Head of caudate nucleus (tissue), 42 donors: ENCODE measurements around the gene SEPTIN1.
"Not testable (repeated sequence)": the region's sequence is repeated elsewhere in the genome, so short reads cannot be mapped to it uniquely, and the experiment has no call there.

Experiments used
- DNase-seq, 42 donors: peaks; one replicate each; pipeline versions ENCODE4 v3.0.0 to v3.0.0-alpha.2; 2020 to 2021; ENCODE audit warnings: mixed read lengths in 7 of 42
- intact Hi-C: fragments of 100-400 bp; cut with DNase I; formaldehyde crosslinking; loops from one replicate; pipeline ENCODE4 v1.15.0; 2022

The SEPTIN1 gene

GRCh38 chr16:30407102-30407803 lies 24.9 kb upstream of the SEPTIN1 start, which contains the start of gene ZNF771:
Gene ZNF771, plus strand, starts transcription at chr16:30407606. Its CDS starts 448 bp downstream, at chr16:30408054.
- DNase-seq: peak; percentile 86 to 97 (median 94)
- intact Hi-C loops: loop anchor here (5.0 kb wide), 1 partner anchor 50 kb away; the partner anchor contains the start of gene CD2BP2

GRCh38 chr16:30406795-30407101 lies 24.4 kb upstream of the SEPTIN1 start:
- DNase-seq: no peak
- intact Hi-C loops: loop anchor here (5.0 kb wide), 1 partner anchor 49 kb away; the partner anchor contains the start of gene CD2BP2

GRCh38 chr16:30401768-30402425 lies 19.5 kb upstream of the SEPTIN1 start:
- no peak for DNase-seq
- intact Hi-C loops: no loop called here

- intact Hi-C loops: no loop called here
- DNase-seq: no peak
Measured at GRCh38 chr16:30399435-30400186, 17.2 kb upstream of the SEPTIN1 start.

- no peak for DNase-seq
- intact Hi-C loops: no loop called here
Measured at GRCh38 chr16:30398661-30399434, 16.5 kb upstream of the SEPTIN1 start.

- DNase-seq: no peak
- intact Hi-C loops: no loop called here
Measured at GRCh38 chr16:30397776-30398660, 15.7 kb upstream of the SEPTIN1 start.

- intact Hi-C loops: no loop called here
- no peak for DNase-seq
Measured at GRCh38 chr16:30397056-30397455, 14.7 kb upstream of the SEPTIN1 start.

GRCh38 chr16:30396627-30397026 lies 14.3 kb upstream of the SEPTIN1 start:
- DNase-seq, intact Hi-C loops: not testable (repeated sequence)

- DNase-seq: peak in 3 of 42 donors; percentile 27 to 35 (median 35)
- intact Hi-C loops: loop anchor here (2.0 kb wide), 1 partner anchor 17 kb away; no protein-coding TSS in a partner anchor
Measured at GRCh38 chr16:30395992-30396585, 13.7 kb upstream of the SEPTIN1 start.

- DNase-seq: peak; percentile 66 to 95 (median 89)
- intact Hi-C loops: loop anchor here (2.0 kb wide), 1 partner anchor 17 kb away; no protein-coding TSS in a partner anchor
Measured at GRCh38 chr16:30395155-30395991, 13.0 kb upstream of the SEPTIN1 start, which contains the start of gene ZNF48. Gene ZNF48, plus strand, starts transcription at chr16:30395420. Its CDS starts 375 bp downstream, at chr16:30395795.

- intact Hi-C loops: loop anchor here (2.0 kb wide), 1 partner anchor 16 kb away; no protein-coding TSS in a partner anchor
- peak in 2 of 42 donors; percentile 7 to 19 for DNase-seq
Measured at GRCh38 chr16:30394592-30395154, 12.3 kb upstream of the SEPTIN1 start.

- intact Hi-C loops: no loop called here
Measured at GRCh38 chr16:30383521-30383920, 1.2 kb upstream of the SEPTIN1 start.

GRCh38 chr16:30381291-30382041 lies 895 bp downstream of the SEPTIN1 start:
- DNase-seq: no peak
- intact Hi-C loops: no loop called here

More at GRCh38 chr16:30383521-30383920, 1.2 kb upstream of the SEPTIN1 start:
- DNase-seq: no peak

GRCh38 chr16:30380803-30381208 lies 1.6 kb downstream of the SEPTIN1 start:
- no peak for DNase-seq
- intact Hi-C loops: no loop called here

GRCh38 chr16:30380072-30380802 lies 2.1 kb downstream of the SEPTIN1 start:
- no peak for DNase-seq
- intact Hi-C loops: no loop called here
